Effector memory CD8-positive, alpha-beta T cell (primary cell): ENCODE measurements around the gene STPG3.

ENCODE experiments used
- ATAC-seq: fragments of 150-1000 bp; cut with Tn5 transposase; replicated peaks from 2 replicates; pipeline ENCODE4 v1.10.0; 2021; ENCODE audit warnings: mild to moderate bottlenecking, moderate library complexity
- DNase-seq, 3 experiments: peaks; one replicate each; pipeline ENCODE4 v3.0.0; 2021
- H3K27ac Mint-ChIP-seq, 2 donors: one replicate each; pipeline ENCODE4 v1.8.0; 2022; ENCODE audit warnings: mild to moderate bottlenecking in 2 of 2, mixed read lengths in 2 of 2, moderate library complexity in 2 of 2
- H3K27me3 Mint-ChIP-seq, 2 donors: one replicate each; pipeline ENCODE4 v1.8.0; 2022; ENCODE audit warnings: mixed read lengths in 2 of 2
- H3K36me3 Mint-ChIP-seq: one replicate; pipeline ENCODE4 v1.8.0; 2022; ENCODE audit warnings: mild to moderate bottlenecking, moderate library complexity, mixed read lengths; ENCODE audit not compliant: insufficient read depth
- H3K4me1 Mint-ChIP-seq, 2 donors: one replicate each; pipeline ENCODE4 v1.8.0; 2022; ENCODE audit warnings: low read depth in 2 of 2, mixed read lengths in 2 of 2
- H3K4me3 Mint-ChIP-seq, 2 donors: one replicate each; pipeline ENCODE4 v1.8.0; 2022; ENCODE audit warnings: mild to moderate bottlenecking in 2 of 2, mixed read lengths in 2 of 2, moderate library complexity in 2 of 2
- H3K9me3 Mint-ChIP-seq, 2 donors: one replicate each; pipeline ENCODE4 v1.8.0; 2022; ENCODE audit warnings: mixed read lengths in 2 of 2

Gene STPG3

GRCh38 chr9:137301081-137301947 lies 50.2 kb downstream of the STPG3 start:
- ATAC-seq = peak; percentile 13
- H3K9me3 Mint-ChIP-seq = no peaks in the 10 kb centered on the region
- H3K4me1 Mint-ChIP-seq = peaks cover 3 to 11% of the 10 kb centered on the region in 2 donors
- peaks cover 5% of the 10 kb centered on the region for H3K36me3 Mint-ChIP-seq
- peak overlapping the region; percentile 65 to 74 for H3K4me3 Mint-ChIP-seq
- no peak overlapping the region for H3K27ac Mint-ChIP-seq
- H3K27me3 Mint-ChIP-seq = peaks cover 12 to 31% of the 10 kb centered on the region in 2 donors
- DNase-seq = no peak

- Mint-ChIP-seq H3K27me3 (peaks cover 4 to 24% of the 10 kb centered on the region in 2 donors), H3K9me3 (no peaks in the 10 kb centered on the region), H3K4me3 (peak within 1 kb of the TSS; percentile 57 to 65), H3K4me1 (peaks cover 3 to 7% of the 10 kb centered on the region in 2 donors), H3K27ac (no peak within 1 kb of the TSS), H3K36me3 (peaks cover 5% of the 10 kb centered on the region)
- peak; percentile 72 to 86 (median 82) for DNase-seq
- peak; percentile 89 for ATAC-seq
Measured at GRCh38 chr9:137302118-137302448, 51.0 kb downstream of the STPG3 start, which contains the start of gene NRARP. Gene NRARP, minus strand, starts transcription at chr9:137302271. Its CDS starts 343 bp downstream, at chr9:137301928.

GRCh38 chr9:137302449-137303150 lies 51.5 kb downstream of the STPG3 start:
- peaks cover 3 to 8% of the 10 kb centered on the region in 2 donors for H3K4me1 Mint-ChIP-seq
- peaks cover 0 to 18% of the 10 kb centered on the region in 2 donors for H3K27me3 Mint-ChIP-seq
- peaks cover 5% of the 10 kb centered on the region for H3K36me3 Mint-ChIP-seq
- no peak overlapping the region for H3K4me3 Mint-ChIP-seq
- DNase-seq = no peak
- no peak overlapping the region for H3K27ac Mint-ChIP-seq
- H3K9me3 Mint-ChIP-seq = no peaks in the 10 kb centered on the region
- peak; percentile 42 for ATAC-seq
